H9 (cell line): ENCODE measurements around the gene UNC5B. TPM values are rescaled to one million over a fixed set of nuclear protein-coding genes. Genes with fewer than 3 reads are reported as not detected.

Experiments
- DNase-seq: peaks from one replicate; pipeline ENCODE4 v3.0.0-alpha.2; 2017
- H2AFZ ChIP-seq: one replicate; pipeline ENCODE4 v1.6.1; 2013; ENCODE audit warnings: mild to moderate bottlenecking, low read length, control low read depth, moderate library complexity
- H2AK5ac ChIP-seq: 2 replicates; pipeline ENCODE4 v1.6.1; 2013; ENCODE audit warnings: low read length, control low read depth, mixed read lengths; ENCODE audit not compliant: insufficient read length
- H2BK120ac ChIP-seq: one replicate; pipeline ENCODE4 v1.6.1; 2013; ENCODE audit warnings: low read depth, mild to moderate bottlenecking, low read length, control low read depth, inconsistent platforms; ENCODE audit not compliant: poor library complexity, severe bottlenecking
- H2BK12ac ChIP-seq: 2 replicates; pipeline ENCODE4 v1.6.1; 2013; ENCODE audit warnings: low read length, control low read depth, mixed read lengths, low read depth; ENCODE audit not compliant: insufficient read length
- H2BK15ac ChIP-seq: 2 replicates; pipeline ENCODE4 v1.6.1; 2013; ENCODE audit warnings: low read depth, low read length, control low read depth
- H2BK20ac ChIP-seq: one replicate; pipeline ENCODE4 v1.6.1; 2013; ENCODE audit warnings: low read depth, mild to moderate bottlenecking, low read length, control low read depth, inconsistent platforms; ENCODE audit not compliant: poor library complexity, severe bottlenecking
- H2BK5ac ChIP-seq: 2 replicates; pipeline ENCODE4 v1.6.1; 2013; ENCODE audit warnings: low read length, control low read depth, mixed read lengths; ENCODE audit not compliant: insufficient read length
- H3K14ac ChIP-seq: 2 replicates; pipeline ENCODE4 v1.6.1; 2013; ENCODE audit warnings: low read length, control low read depth; ENCODE audit not compliant: insufficient read depth
- H3K18ac ChIP-seq: 2 replicates; pipeline ENCODE4 v1.6.1; 2013; ENCODE audit warnings: low read depth, mild to moderate bottlenecking, mixed read lengths, low read length, control low read depth; ENCODE audit not compliant: insufficient read length
- H3K23ac ChIP-seq: 2 replicates; pipeline ENCODE4 v1.6.1; 2013; ENCODE audit warnings: low read length, control low read depth, mixed read lengths, low read depth; ENCODE audit not compliant: insufficient read length
- H3K23me2 ChIP-seq: 2 replicates; pipeline ENCODE4 v1.6.1; 2013; ENCODE audit warnings: low read depth, mild to moderate bottlenecking, mixed read lengths, low read length, control low read depth; ENCODE audit not compliant: insufficient read length, poor library complexity, severe bottlenecking
- H3K27ac ChIP-seq: 2 replicates; pipeline ENCODE4 v1.5.1; 2013; ENCODE audit warnings: low read length, control low read depth, mixed read lengths, low read depth; ENCODE audit not compliant: insufficient read length
- H3K27me3 ChIP-seq: 2 replicates; pipeline ENCODE4 v1.6.1; 2013; ENCODE audit warnings: low read length, control low read depth, inconsistent platforms; ENCODE audit not compliant: insufficient read depth
- H3K4ac ChIP-seq: 2 replicates; pipeline ENCODE4 v1.6.1; 2013; ENCODE audit warnings: low read depth, mild to moderate bottlenecking, control low read depth, inconsistent platforms, low read length, moderate library complexity
- H3K4me1 ChIP-seq: 2 replicates; pipeline ENCODE4 v1.6.1; 2013; ENCODE audit warnings: low read length, control low read depth, inconsistent platforms; ENCODE audit not compliant: insufficient read depth
- H3K4me2 ChIP-seq: 2 replicates; pipeline ENCODE4 v1.6.1; 2013; ENCODE audit warnings: low read length, control low read depth, mixed read lengths; ENCODE audit not compliant: insufficient read length, insufficient read depth
- H3K56ac ChIP-seq: 2 replicates; pipeline ENCODE4 v1.6.1; 2013; ENCODE audit warnings: low read depth, mild to moderate bottlenecking, mixed read lengths, low read length, control low read depth; ENCODE audit not compliant: insufficient read length
- H3K79me1 ChIP-seq: 2 replicates; pipeline ENCODE4 v1.6.1; 2013; ENCODE audit warnings: low read depth, mild to moderate bottlenecking, moderate library complexity, low read length, control low read depth, inconsistent platforms; ENCODE audit not compliant: insufficient read depth, poor library complexity, severe bottlenecking
- H3K79me2 ChIP-seq: 2 replicates; pipeline ENCODE4 v1.6.1; 2013; ENCODE audit warnings: low read length, control low read depth, inconsistent platforms; ENCODE audit not compliant: insufficient read depth
- H3K9ac ChIP-seq: 2 replicates; pipeline ENCODE4 v1.6.1; 2013; ENCODE audit warnings: low read length, control low read depth, mixed read lengths; ENCODE audit not compliant: insufficient read length; ENCODE audit errors: extremely low read depth
- H3K9me3 ChIP-seq: one replicate; pipeline ENCODE4 v1.6.1; 2013; ENCODE audit warnings: low read depth, low read length, inconsistent platforms; ENCODE audit not compliant: control insufficient read depth
- H3T11ph ChIP-seq: one replicate; pipeline ENCODE4 v1.6.1; 2013; ENCODE audit warnings: mild to moderate bottlenecking, low read length, control low read depth, inconsistent platforms
- H4K20me1 ChIP-seq: one replicate; pipeline ENCODE4 v1.6.1; 2013; ENCODE audit not compliant: control insufficient read depth, insufficient read length, insufficient read depth
- H4K5ac ChIP-seq: 2 replicates; pipeline ENCODE4 v1.6.1; 2013; ENCODE audit warnings: low read depth, mild to moderate bottlenecking, mixed read lengths, low read length, control low read depth; ENCODE audit not compliant: insufficient read length
- H4K8ac ChIP-seq: replicated peaks from 2 replicates; pipeline ENCODE4 v1.6.1; 2013; ENCODE audit warnings: low read length, control low read depth, mixed read lengths, low read depth; ENCODE audit not compliant: insufficient read length
- H4K91ac ChIP-seq: 2 replicates; pipeline ENCODE4 v1.6.1; 2013; ENCODE audit warnings: low read depth, mild to moderate bottlenecking, moderate library complexity, mixed read lengths, low read length, control low read depth; ENCODE audit not compliant: insufficient read length
- H3K27ac Mint-ChIP-seq, 3 experiments: 2 replicates in 2 of 3; 3 replicates in 1 of 3; pipeline ENCODE4 v1.8.0; 2020 to 2021; ENCODE audit warnings: mixed read lengths in 3 of 3, mild to moderate bottlenecking in 1 of 3, moderate library complexity in 1 of 3
- H3K27me3 Mint-ChIP-seq: 2 replicates; pipeline ENCODE4 v1.8.0; 2021; ENCODE audit warnings: low read depth, mild to moderate bottlenecking, moderate library complexity, mixed read lengths
- H3K36me3 Mint-ChIP-seq, 3 experiments: 2 replicates in 2 of 3; 3 replicates in 1 of 3; pipeline ENCODE4 v1.8.0; 2020 to 2021; ENCODE audit warnings: low read depth in 3 of 3, mixed read lengths in 3 of 3; ENCODE audit not compliant: insufficient read depth in 1 of 3
- H3K4me1 Mint-ChIP-seq, 2 experiments: 2 replicates each; pipeline ENCODE4 v1.8.0; 2020; ENCODE audit warnings: mixed read lengths in 2 of 2
- H3K4me3 Mint-ChIP-seq, 2 experiments: 2 replicates in 1 of 2; 3 replicates in 1 of 2; pipeline ENCODE4 v1.8.0; 2020 to 2021; ENCODE audit warnings: mild to moderate bottlenecking in 2 of 2, mixed read lengths in 2 of 2, moderate library complexity in 1 of 2
- H3K9me3 Mint-ChIP-seq, 2 experiments: 2 replicates in 1 of 2; 3 replicates in 1 of 2; pipeline ENCODE4 v1.8.0; 2020; ENCODE audit warnings: mild to moderate bottlenecking in 2 of 2, mixed read lengths in 2 of 2, moderate library complexity in 1 of 2
- WGBS: extraction: QIAGEN DNeasy Blood & Tissue Kit; methylation state at CpG from one replicate; pipeline ENCODE4 v1.1.7; 2013; ENCODE audit warnings: missing lambda C conversion rate, low lambda C conversion rate, mixed read lengths; ENCODE audit not compliant: insufficient read length; ENCODE audit errors: extremely low coverage; 5-methylcytosine and 5-hydroxymethylcytosine counted together
- total RNA-seq: library from RNA; stranded (reverse); gene quantifications from 2 replicates; pipeline ENCODE4 v1.2.1, GENCODE V29; 2021
- TF ChIP-seq, protein P1 (sequence below): fragments of 200-600 bp; sonication (generic); conservative IDR thresholded peaks from 3 replicates; pipeline ENCODE4 v1.8.0; 2021; ENCODE audit warnings: antibody characterized with exemption, mild to moderate bottlenecking

The UNC5B gene
- total RNA-seq, 1 experiment from 2014 or later, result 28.4 TPM

DNA sequence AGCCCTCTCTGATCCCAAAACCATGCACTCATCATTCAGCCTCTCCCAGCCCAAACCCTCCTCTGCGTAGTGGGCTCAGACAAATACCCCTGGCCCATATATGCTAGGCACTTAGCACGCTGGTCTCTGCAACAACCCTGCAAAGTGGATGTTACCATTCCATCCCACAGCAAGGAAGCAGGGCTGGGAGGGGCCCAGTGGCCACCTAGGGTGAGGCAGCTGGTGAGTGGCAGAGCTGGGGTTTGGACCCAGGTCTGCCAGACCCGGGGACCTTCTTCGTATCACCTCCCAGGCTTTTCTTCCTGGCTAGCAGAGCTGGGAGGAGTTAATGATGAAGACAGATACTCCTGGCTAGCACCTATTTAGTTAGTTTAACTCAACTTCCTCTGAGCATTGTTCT, 73.6 kb downstream of the UNC5B start:
- Mint-ChIP-seq H3K9me3 (no peaks in the 10 kb centered on the region), H3K4me3 (no peak overlapping the region), H3K27me3 (no peaks in the 10 kb centered on the region; the same call in 1 of the 2 replicates), H3K4me1 (peaks cover 10 to 14% of the 10 kb centered on the region in 2 experiments), H3K36me3 (peaks cover 19 to 61% (median 41%) of the 10 kb centered on the region in 3 experiments), H3K27ac (no peak overlapping the region; a peak in 1 of 7 replicates)
- no peak overlapping the region for H4K91ac ChIP-seq
- TF ChIP-seq, protein P1, sequence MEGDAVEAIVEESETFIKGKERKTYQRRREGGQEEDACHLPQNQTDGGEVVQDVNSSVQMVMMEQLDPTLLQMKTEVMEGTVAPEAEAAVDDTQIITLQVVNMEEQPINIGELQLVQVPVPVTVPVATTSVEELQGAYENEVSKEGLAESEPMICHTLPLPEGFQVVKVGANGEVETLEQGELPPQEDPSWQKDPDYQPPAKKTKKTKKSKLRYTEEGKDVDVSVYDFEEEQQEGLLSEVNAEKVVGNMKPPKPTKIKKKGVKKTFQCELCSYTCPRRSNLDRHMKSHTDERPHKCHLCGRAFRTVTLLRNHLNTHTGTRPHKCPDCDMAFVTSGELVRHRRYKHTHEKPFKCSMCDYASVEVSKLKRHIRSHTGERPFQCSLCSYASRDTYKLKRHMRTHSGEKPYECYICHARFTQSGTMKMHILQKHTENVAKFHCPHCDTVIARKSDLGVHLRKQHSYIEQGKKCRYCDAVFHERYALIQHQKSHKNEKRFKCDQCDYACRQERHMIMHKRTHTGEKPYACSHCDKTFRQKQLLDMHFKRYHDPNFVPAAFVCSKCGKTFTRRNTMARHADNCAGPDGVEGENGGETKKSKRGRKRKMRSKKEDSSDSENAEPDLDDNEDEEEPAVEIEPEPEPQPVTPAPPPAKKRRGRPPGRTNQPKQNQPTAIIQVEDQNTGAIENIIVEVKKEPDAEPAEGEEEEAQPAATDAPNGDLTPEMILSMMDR, result no peak
- no peaks in the 10 kb centered on the region for H3K79me2 ChIP-seq
- H2AK5ac ChIP-seq, result no peak overlapping the region
- H3T11ph ChIP-seq, result no peak overlapping the region
- WGBS, result no CpG with 5 or more reads among the region's 4 CpGs
- no peak overlapping the region for H3K18ac ChIP-seq
- no peak overlapping the region for H2BK120ac ChIP-seq
- H2BK15ac ChIP-seq, result no peak overlapping the region
- H2BK20ac ChIP-seq, result no peak overlapping the region
- H2BK5ac ChIP-seq, result no peak overlapping the region
- no peak overlapping the region for H4K8ac ChIP-seq
- H3K79me1 ChIP-seq, result no peaks in the 10 kb centered on the region
- no peak overlapping the region for H3K4me2 ChIP-seq
- no peak overlapping the region for H4K5ac ChIP-seq
- no peak overlapping the region for H3K27ac ChIP-seq
- H3K23ac ChIP-seq, result no peak overlapping the region
- H3K4me1 ChIP-seq, result no peaks in the 10 kb centered on the region
- H3K56ac ChIP-seq, result no peak overlapping the region
- H3K9me3 ChIP-seq, result no peaks in the 10 kb centered on the region
- no peak for DNase-seq
- H3K4ac ChIP-seq, result no peak overlapping the region
- H2AFZ ChIP-seq, result no peak overlapping the region
- no peaks in the 10 kb centered on the region for H3K27me3 ChIP-seq
- H3K9ac ChIP-seq, result no peak overlapping the region
- no peaks in the 10 kb centered on the region for H3K23me2 ChIP-seq
- H4K20me1 ChIP-seq, result no peaks in the 10 kb centered on the region
- no peak overlapping the region for H2BK12ac ChIP-seq
- no peak overlapping the region for H3K14ac ChIP-seq
